ENCODE results near the gene VANGL2. TPM values are rescaled to one million over a fixed set of nuclear protein-coding genes. Genes with fewer than 3 reads are reported as not detected.

The VANGL2 gene
- total and polyA plus RNA-seq, 2 of the 4 experiments (the other 2 are of a cell fraction), result 0.36 to 3.6 TPM

DNA sequence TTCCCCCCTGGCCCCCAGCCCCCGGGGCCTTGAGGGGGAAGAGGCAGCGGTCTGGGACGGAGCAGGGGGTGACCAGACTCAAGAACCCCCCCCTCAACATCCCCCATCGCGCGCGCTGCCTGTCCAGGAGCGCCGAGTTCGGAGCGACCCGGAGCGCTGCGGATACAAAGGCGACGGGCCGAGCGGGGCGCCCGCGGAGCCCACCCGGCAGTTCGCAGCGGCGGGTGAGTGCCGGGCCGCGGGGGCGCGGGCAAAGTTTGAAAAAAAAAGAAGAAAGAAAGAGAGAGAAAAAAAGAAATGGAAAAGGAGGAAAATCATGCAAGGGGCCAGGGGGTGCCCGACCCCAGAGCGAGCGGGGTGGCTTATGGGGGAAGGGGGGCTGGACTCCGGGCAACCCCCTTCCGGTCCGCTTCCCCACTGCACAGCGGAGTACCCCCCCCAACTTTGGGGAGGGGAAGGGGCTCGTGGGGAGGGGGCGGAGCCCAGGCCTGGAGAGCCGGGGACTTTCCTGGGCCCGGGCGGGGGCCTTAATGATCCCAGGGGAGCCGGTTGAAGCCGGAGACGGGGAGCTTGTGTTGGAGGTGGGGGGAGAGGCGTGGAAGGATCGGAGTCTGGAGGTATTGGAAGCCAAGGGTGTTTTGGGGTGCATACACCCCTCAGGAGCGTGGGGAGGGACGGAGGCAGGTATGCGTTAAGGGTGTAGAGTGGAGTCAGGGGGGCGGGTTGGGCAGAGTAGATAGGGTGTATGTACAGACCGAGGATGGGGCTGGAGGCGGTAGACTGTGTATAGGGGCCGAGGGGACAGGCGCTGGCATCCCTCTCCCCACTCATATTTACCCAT lies 502 bp downstream of the VANGL2 start:
- no peak overlapping the region for H2BK15ac ChIP-seq (ENCODE audit: low read depth, low read length)
- TF ChIP-seq MAZ (IDR thresholded peaks at IDR 0.05; ENCODE audit: borderline replicate concordance, low read depth, low read length), result no peak
- intact Hi-C loops (cut with micrococcal nuclease) (no loop called here), dilution Hi-C loops (cut with HindIII; ENCODE audit: low sequenced_read_pairs, unreplicated experiment) (no loop called here), in situ Hi-C loops (cut with MboI; ENCODE audit: low sequenced_read_pairs) (no loop called here)
- no TSS peak for BruUV-seq (replicated peaks)
- ATAC-seq (ENCODE audit: low read depth) (peak; percentile 35), DNase-seq (no peak)
- no peak overlapping the region for H2BK20ac ChIP-seq (ENCODE audit: low read depth, low read length)
- H3K18ac ChIP-seq (ENCODE audit: low read depth, low read length), result no peak overlapping the region
- H3K4ac ChIP-seq (ENCODE audit: low read depth, low read length), result no peak overlapping the region; the same call in 1 of the 2 replicates
- H3K9me3 ChIP-seq (ENCODE audit: control insufficient read depth, insufficient read depth, low read length), result no peaks in the 10 kb centered on the region
- H3K27me3 ChIP-seq (ENCODE audit: control insufficient read depth, insufficient read depth, low read length), result peaks cover 33% of the 10 kb centered on the region
- no peak overlapping the region for H2BK120ac ChIP-seq (ENCODE audit: low read depth, low read length)
- no peak overlapping the region for H3K56ac ChIP-seq (ENCODE audit: extremely low read depth, insufficient read depth, low read length)
- H3K23ac ChIP-seq (ENCODE audit: low read depth, low read length), result 0 out of 2 replicates have a peak overlapping the region, but pooled peaks have one; percentile 27
- H3K4me1 ChIP-seq (ENCODE audit: control insufficient read depth, insufficient read depth, low read length), result no peaks in the 10 kb centered on the region
- ChIA-PET CTCF (interaction anchor here (0.6 kb wide), 1 partner anchor 1677 kb away, joined by 3 read pairs; no protein-coding TSS in a partner anchor), POLR2A (ENCODE audit: unreplicated experiment) (no interaction called here)
- H3K4me2 ChIP-seq (ENCODE audit: low read depth, low read length), result peak overlapping the region; percentile 76
- no peak overlapping the region for H2BK5ac ChIP-seq (ENCODE audit: low read depth, low read length, poor library complexity, severe bottlenecking)
- H2AFZ ChIP-seq (replicated peaks; ENCODE audit: low read length, poor library complexity), result peak overlapping the region; percentile 74
- H3K14ac ChIP-seq (replicated peaks; ENCODE audit: low read depth, low read length), result no peak overlapping the region
- peak overlapping the region; percentile 61 for H3K9ac ChIP-seq (ENCODE audit: low read depth, low read length)
- H3K36me3 ChIP-seq (ENCODE audit: control insufficient read depth, insufficient read depth, low read length), result no peaks in the 10 kb centered on the region
- no peaks in the 10 kb centered on the region for H4K20me1 ChIP-seq (ENCODE audit: insufficient read depth, low read length)
- H4K91ac ChIP-seq (ENCODE audit: insufficient read depth, low read depth, low read length), result no peak overlapping the region
- H4K8ac ChIP-seq (ENCODE audit: low read depth in 2 of 2, low read length in 2 of 2), result no peak overlapping the region; a peak in 1 of 4 replicates
- no peak overlapping the region for H2AK5ac ChIP-seq (ENCODE audit: low read depth, low read length)
- H2AK9ac ChIP-seq (replicated peaks; ENCODE audit: low read depth, low read length, poor library complexity), result peak overlapping the region; percentile 9
- H3K9me1 ChIP-seq (ENCODE audit: insufficient read depth, low read length), result peaks cover 5% of the 10 kb centered on the region; the same call in 1 of the 2 replicates
- H3K79me1 ChIP-seq (ENCODE audit: low read depth in 1 of 2, low read length in 2 of 2), result no peaks in the 10 kb centered on the region
- H4K5ac ChIP-seq (ENCODE audit: low read depth, low read length), result no peak overlapping the region; the same call in 1 of the 2 replicates
- H3K27ac ChIP-seq (ENCODE audit: insufficient read depth, low read length), result no peak overlapping the region; the same call in 1 of the 2 replicates
- H3K4me3 ChIP-seq (ENCODE audit: insufficient read depth, low read depth, low read length), result peak overlapping the region; percentile 62
- WGBS, 2 experiments (ENCODE audit: extremely low coverage in 2 of 2, insufficient read length in 1 of 2), result 1% methylated on average over 22 of the region's 55 CpGs; no CpG with 5 or more reads in 1 of the 2 experiments

Data from IMR-90 (cell line).